Keratinocyte (primary cell): ENCODE data around the gene LRGUK. TPM values are rescaled to one million over a fixed set of nuclear protein-coding genes. Genes with fewer than 3 reads are reported as not detected.
A peak's percentile ranks its signal among the peaks of the same experiment; 100 is the strongest.

ENCODE experiments used
- DNase-seq: peaks from one replicate; pipeline ENCODE4 v3.0.0-alpha.2; 2011; ENCODE audit warnings: low read depth, missing footprints, low spot score
- FAIRE-seq: peaks from 2 replicates; lab custom pipeline; 2011; peaks lifted over from hg19 to GRCh38; lab: Jason Lieb, UNC
- H2AFZ ChIP-seq: 2 replicates; pipeline ENCODE4 v1.6.0; 2012; ENCODE audit warnings: low read length, control low read depth, inconsistent platforms; ENCODE audit not compliant: control insufficient read depth
- H3K27ac ChIP-seq: 2 replicates; pipeline ENCODE4 v1.5.1; 2011; ENCODE audit warnings: low read length; ENCODE audit not compliant: control insufficient read depth, insufficient read depth
- H3K27me3 ChIP-seq: 3 replicates; pipeline ENCODE4 v1.6.0; 2011; ENCODE audit warnings: low read length; ENCODE audit not compliant: control insufficient read depth, insufficient read depth; ENCODE audit errors: extremely low read depth
- H3K36me3 ChIP-seq, 2 experiments: 2 replicates in 1 of 2; 3 replicates in 1 of 2; pipeline ENCODE4 v1.5.1; 2011; ENCODE audit warnings: low read length in 2 of 2, mild to moderate bottlenecking in 1 of 2; ENCODE audit not compliant: control insufficient read depth in 2 of 2, insufficient read depth in 2 of 2; ENCODE audit errors: extremely low read depth in 1 of 2
- H3K4me1 ChIP-seq: 3 replicates; pipeline ENCODE4 v1.5.1; 2011; ENCODE audit warnings: low read length; ENCODE audit not compliant: control insufficient read depth, insufficient read depth; ENCODE audit errors: extremely low read depth
- H3K4me2 ChIP-seq: 3 replicates; pipeline ENCODE4 v1.6.0; 2011; ENCODE audit warnings: low read depth, low read length; ENCODE audit not compliant: control insufficient read depth, insufficient read depth; ENCODE audit errors: extremely low read depth
- H3K4me3 ChIP-seq, 3 experiments: fragments of 200-600 bp in 1 of 3; sonication (generic) in 1 of 3; 2 replicates in 2 of 3; 3 replicates in 1 of 3; pipeline ENCODE4 v1.5.1; 2011 to 2016; ENCODE audit warnings: low read length in 3 of 3, mild to moderate bottlenecking in 3 of 3, control low read depth in 2 of 3, inconsistent platforms in 1 of 3, low read depth in 1 of 3, mixed read lengths in 1 of 3, mixed run types in 1 of 3, moderate library complexity in 1 of 3; ENCODE audit not compliant: control insufficient read depth in 2 of 3, insufficient read depth in 2 of 3; ENCODE audit errors: extremely low read depth in 1 of 3
- H3K79me2 ChIP-seq: 2 replicates; pipeline ENCODE4 v1.6.0; 2012; ENCODE audit warnings: low read length; ENCODE audit not compliant: control insufficient read depth, insufficient read depth
- H3K9ac ChIP-seq: 3 replicates; pipeline ENCODE4 v1.6.0; 2011; ENCODE audit warnings: low read length; ENCODE audit not compliant: control insufficient read depth, insufficient read depth; ENCODE audit errors: extremely low read depth
- H3K9me1 ChIP-seq: 3 replicates; pipeline ENCODE4 v1.6.0; 2011; ENCODE audit warnings: low read length; ENCODE audit not compliant: control insufficient read depth, insufficient read depth; ENCODE audit errors: extremely low read depth
- H3K9me3 ChIP-seq: 2 replicates; pipeline ENCODE4 v1.5.1; 2012; ENCODE audit warnings: low read depth, low read length; ENCODE audit not compliant: control insufficient read depth
- H4K20me1 ChIP-seq: 3 replicates; pipeline ENCODE4 v1.6.0; 2011; ENCODE audit warnings: low read length; ENCODE audit not compliant: control insufficient read depth, insufficient read depth; ENCODE audit errors: extremely low read depth
- CTCF ChIP-seq, 3 experiments: IDR thresholded peaks in 1 of 3; conservative IDR thresholded peaks in 1 of 3; optimal IDR thresholded peaks in 1 of 3; 2 replicates in 2 of 3; 3 replicates in 1 of 3; pipeline versions ENCODE3 to v1.5.1; 2011; ENCODE audit warnings: low read length in 3 of 3, mild to moderate bottlenecking in 3 of 3, moderate library complexity in 2 of 3, control low read depth in 1 of 3, inconsistent platforms in 1 of 3; ENCODE audit not compliant: insufficient read depth in 2 of 3; ENCODE audit errors: extremely low read depth in 1 of 3
- EZH2 ChIP-seq: IDR thresholded peaks from one replicate; pipeline ENCODE4 v1.6.1; 2012; ENCODE audit warnings: inconsistent platforms, mild to moderate bottlenecking, low read length, moderate library complexity
- dilution Hi-C: fragments of 300-500 bp; cut with MboI; formaldehyde crosslinking; loops from one replicate; pipeline ENCODE4 v1.7.0; 2020; ENCODE audit warnings: low sequenced_read_pairs; ENCODE audit not compliant: extremely low pct_ligation_motif_present
- polyA plus RNA-seq, 5 experiments: library from polyadenylated mRNA; depleted of rRNA in 3 of 5; stranded (reverse) in 3 of 5; stranded (forward) in 1 of 5; unstranded in 1 of 5; fragments of >200 nt; gene quantifications; 1 replicate in 1 of 5; 2 replicates in 3 of 5; 3 replicates in 1 of 5; pipeline versions ENCODE4 v1.2.1 to v1.2.3, GENCODE V29; 2011 to 2012; ENCODE audit warnings: missing spikeins in 2 of 5, low read depth in 1 of 5, low replicate concordance in 1 of 5

LRGUK gene
- polyA plus RNA-seq, 1 donor (not counting 4 experiments of a cell fraction or from before 2014, with no cell fraction given): 0.50 TPM

- Histone ChIP-seq H3K79me2 (no peaks in the 10 kb centered on the region), H3K4me1 (peaks cover 5% of the 10 kb centered on the region), H3K9me3 (no peaks in the 10 kb centered on the region), H3K36me3 (no peaks in the 10 kb centered on the region), H3K4me2 (no peak overlapping the region), H3K9ac (no peak overlapping the region), H2AFZ (no peak overlapping the region), H3K27ac (no peak overlapping the region), H3K4me3 (no peak overlapping the region), H4K20me1 (no peaks in the 10 kb centered on the region), H3K9me1 (no peaks in the 10 kb centered on the region), H3K27me3 (no peaks in the 10 kb centered on the region)
- TF ChIP-seq EZH2: no peak
- no peak for TF ChIP-seq CTCF (optimal IDR thresholded peaks at IDR 0.05 in 1 of 3, IDR thresholded peaks at IDR 0.05 in 1 of 3, conservative IDR thresholded peaks at IDR 0.05 in 1 of 3; ENCODE audit: extremely low read depth in 1 of 3, insufficient read depth in 2 of 3, low read length in 3 of 3)
- dilution Hi-C loops: no loop called here
- DNase-seq: no peak
- FAIRE-seq: no peak
These were observed 994 bp upstream of the LRGUK start for GRCh38 chr7:134126146-134126545.

- no peak overlapping the region for H3K9ac ChIP-seq
- H3K4me3 ChIP-seq: peak overlapping the region in 1 of 3 experiments; percentile 87
- no peaks in the 10 kb centered on the region for H3K36me3 ChIP-seq
- no peaks in the 10 kb centered on the region for H3K9me1 ChIP-seq
- H3K9me3 ChIP-seq: no peaks in the 10 kb centered on the region
- dilution Hi-C loops: no loop called here
- peaks cover 5% of the 10 kb centered on the region for H3K4me1 ChIP-seq
- no peaks in the 10 kb centered on the region for H3K27me3 ChIP-seq
- no peak overlapping the region for H2AFZ ChIP-seq
- H3K27ac ChIP-seq: no peak overlapping the region
- DNase-seq (no peak), FAIRE-seq (no peak)
- no peak for TF ChIP-seq CTCF (optimal IDR thresholded peaks at IDR 0.05 in 1 of 3, IDR thresholded peaks at IDR 0.05 in 1 of 3, conservative IDR thresholded peaks at IDR 0.05 in 1 of 3; ENCODE audit: extremely low read depth in 1 of 3, insufficient read depth in 2 of 3, low read length in 3 of 3)
- no peak for TF ChIP-seq EZH2
- peak overlapping the region; percentile 86 for H3K4me2 ChIP-seq
- no peaks in the 10 kb centered on the region for H3K79me2 ChIP-seq
- no peaks in the 10 kb centered on the region for H4K20me1 ChIP-seq
These were observed 559 bp upstream of the LRGUK start for GRCh38 chr7:134126596-134126965.
